Nephron progenitor cell (in vitro differentiated cells): ENCODE measurements around the gene ADAT2.

Experiments
- DNase-seq: peaks from one replicate; pipeline ENCODE4 v3.0.0; 2021
- H3K27ac Mint-ChIP-seq: 2 replicates; pipeline ENCODE4 v1.8.0; 2021; ENCODE audit warnings: mild to moderate bottlenecking, moderate library complexity, mixed read lengths
- H3K27me3 Mint-ChIP-seq: 2 replicates; pipeline ENCODE4 v1.8.0; 2021; ENCODE audit warnings: mild to moderate bottlenecking, low read depth, mixed read lengths; ENCODE audit not compliant: poor library complexity
- H3K36me3 Mint-ChIP-seq: 2 replicates; pipeline ENCODE4 v1.8.0; 2021; ENCODE audit warnings: low read depth, mixed read lengths
- H3K4me1 Mint-ChIP-seq: 2 replicates; pipeline ENCODE4 v1.8.0; 2021; ENCODE audit warnings: mixed read lengths
- H3K4me3 Mint-ChIP-seq: 2 replicates; pipeline ENCODE4 v1.8.0; 2021; ENCODE audit warnings: mild to moderate bottlenecking, moderate library complexity, mixed read lengths
- H3K9me3 Mint-ChIP-seq: 2 replicates; pipeline ENCODE4 v1.8.0; 2021; ENCODE audit warnings: mild to moderate bottlenecking, moderate library complexity, mixed read lengths
- CTCF ChIP-seq: fragments of 200-600 bp; sonication (generic); IDR thresholded peaks from 2 replicates; pipeline ENCODE4 v1.5.0; 2021; ENCODE audit warnings: antibody characterized with exemption

ADAT2 gene

GRCh38 chr6:143399176-143399575 is 51.3 kb downstream of the ADAT2 start:
- Mint-ChIP-seq H3K4me3 (no peak overlapping the region), H3K27ac (peak overlapping the region; percentile 23), H3K9me3 (no peaks in the 10 kb centered on the region), H3K4me1 (peaks cover 50% of the 10 kb centered on the region), H3K36me3 (no peaks in the 10 kb centered on the region), H3K27me3 (no peaks in the 10 kb centered on the region)
- TF ChIP-seq CTCF: no peak
- DNase-seq: no peak

- Mint-ChIP-seq H3K4me1 (peaks cover 50% of the 10 kb centered on the region), H3K4me3 (no peak overlapping the region), H3K27me3 (no peaks in the 10 kb centered on the region), H3K9me3 (no peaks in the 10 kb centered on the region), H3K27ac (peak overlapping the region; percentile 87), H3K36me3 (no peaks in the 10 kb centered on the region)
- no peak for TF ChIP-seq CTCF
- DNase-seq: peak; percentile 39
Observed at GRCh38 chr6:143397227-143398222, 53.0 kb downstream of the ADAT2 start.

GRCh38 chr6:143396497-143397226 is 53.8 kb downstream of the ADAT2 start:
- no peaks in the 10 kb centered on the region for H3K27me3 Mint-ChIP-seq
- no peaks in the 10 kb centered on the region for H3K9me3 Mint-ChIP-seq
- H3K4me3 Mint-ChIP-seq: no peak overlapping the region
- H3K27ac Mint-ChIP-seq: peak overlapping the region; percentile 87
- TF ChIP-seq CTCF: no peak
- H3K36me3 Mint-ChIP-seq: no peaks in the 10 kb centered on the region
- no peak for DNase-seq
- H3K4me1 Mint-ChIP-seq: peaks cover 45% of the 10 kb centered on the region

GRCh38 chr6:143395699-143396098 is 54.8 kb downstream of the ADAT2 start:
- Mint-ChIP-seq H3K36me3 (no peaks in the 10 kb centered on the region), H3K27me3 (no peaks in the 10 kb centered on the region), H3K4me1 (peaks cover 35% of the 10 kb centered on the region), H3K9me3 (no peaks in the 10 kb centered on the region), H3K27ac (no peak overlapping the region), H3K4me3 (no peak overlapping the region)
- no peak for DNase-seq
- no peak for TF ChIP-seq CTCF

GRCh38 chr6:143394389-143394788 is 56.1 kb downstream of the ADAT2 start:
- TF ChIP-seq CTCF: no peak
- Mint-ChIP-seq H3K9me3 (no peaks in the 10 kb centered on the region), H3K4me3 (no peak overlapping the region), H3K4me1 (peaks cover 33% of the 10 kb centered on the region), H3K27me3 (no peaks in the 10 kb centered on the region), H3K36me3 (no peaks in the 10 kb centered on the region), H3K27ac (peak overlapping the region; percentile 58)
- DNase-seq: no peak
